Astrocyte of the spinal cord (primary cell): ENCODE results near the gene TPPP2.

Experiments
- DNase-seq: peaks from one replicate; pipeline ENCODE4 v3.0.0; 2011; ENCODE audit warnings: low read depth, low spot score
- H3K4me3 ChIP-seq: 2 replicates; pipeline ENCODE4 v1.5.1; 2011; ENCODE audit warnings: low read depth, mild to moderate bottlenecking, low read length, moderate library complexity
- CTCF ChIP-seq: IDR thresholded peaks from 2 replicates; pipeline ENCODE4 v1.5.1; 2012; ENCODE audit warnings: low read depth, mild to moderate bottlenecking, low read length, inconsistent platforms
- in situ Hi-C: cut with HindIII; loops from 2 replicates; pipeline ENCODE4 v1.10.0; 2017; ENCODE audit warnings: low sequenced_read_pairs

The TPPP2 gene

GRCh38 chr14:21022686-21023085, 7.3 kb upstream of the TPPP2 start:
- no peak for TF ChIP-seq CTCF
- no peak for DNase-seq
- H3K4me3 ChIP-seq: no peak overlapping the region
- in situ Hi-C loops: no loop called here

- TF ChIP-seq CTCF: no peak
- in situ Hi-C loops: no loop called here
- no peak overlapping the region for H3K4me3 ChIP-seq
- no peak for DNase-seq
Observed at GRCh38 chr14:21023174-21023573, 6.8 kb upstream of the TPPP2 start.

GRCh38 chr14:21023817-21024584, 6.0 kb upstream of the TPPP2 start:
- no peak for DNase-seq
- in situ Hi-C loops: no loop called here
- no peak for TF ChIP-seq CTCF
- H3K4me3 ChIP-seq: peak overlapping the region; percentile 42

GRCh38 chr14:21024585-21025370, 5.2 kb upstream of the TPPP2 start, which contains the start of gene NDRG2:
NDRG2 (minus strand) TSS chr14:21025061; CDS start chr14:21023315, 1,746 bp downstream.
- DNase-seq: no peak
- in situ Hi-C loops: no loop called here
- TF ChIP-seq CTCF: no peak
- H3K4me3 ChIP-seq: peak within 1 kb of the TSS; percentile 42

DNA sequence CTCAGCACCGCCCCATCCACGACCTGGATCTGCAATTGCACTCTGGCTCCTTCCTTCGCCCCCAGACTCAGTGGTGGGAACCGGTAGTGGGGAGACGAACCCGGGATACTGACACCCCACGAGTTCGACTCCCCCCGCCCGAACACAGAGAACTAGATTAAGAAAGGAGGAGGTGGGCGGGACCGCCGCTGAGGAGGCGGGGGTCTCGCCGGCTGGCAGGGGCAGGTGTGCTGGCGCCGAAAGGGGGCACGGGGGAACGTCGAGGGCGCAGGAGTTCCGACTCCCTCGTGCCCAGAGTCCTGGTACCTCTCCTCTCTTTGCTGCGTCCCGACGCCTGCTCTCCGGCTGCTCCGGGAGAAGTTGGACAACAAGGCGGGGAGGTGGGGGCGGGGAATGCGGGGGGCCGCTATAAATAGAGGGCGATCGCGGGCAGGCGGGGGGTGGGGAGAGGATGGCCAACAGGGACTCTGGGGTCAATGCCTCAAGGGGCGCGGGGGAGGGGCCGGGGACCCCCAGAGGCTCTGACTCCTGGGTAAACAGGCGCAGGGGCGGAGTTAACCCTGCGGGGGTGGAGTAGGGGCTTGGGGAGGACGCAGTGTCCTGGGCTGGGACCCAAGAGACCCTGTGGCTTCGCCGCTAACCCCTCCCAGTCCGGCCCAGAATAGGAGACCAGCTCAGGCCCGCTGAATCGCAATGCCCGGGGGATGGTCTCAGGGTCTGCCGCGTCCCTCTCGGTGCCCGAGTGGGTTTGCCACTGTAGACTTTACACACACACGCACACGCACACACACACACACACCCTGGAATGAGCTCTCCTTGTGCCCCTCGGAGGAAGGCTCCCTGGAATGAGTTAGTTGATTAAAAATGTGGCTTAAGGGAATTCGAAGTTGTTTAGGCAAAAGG, 4.4 kb upstream of the TPPP2 start:
- no peak for TF ChIP-seq CTCF
- in situ Hi-C loops: no loop called here
- DNase-seq: no peak
- H3K4me3 ChIP-seq: peak overlapping the region; percentile 42
